HCT116 (cell line): ENCODE results near the gene ADGRD1. TPM values are rescaled to one million over a fixed set of nuclear protein-coding genes. Genes with fewer than 3 reads are reported as not detected.

Source experiments
- ATAC-seq: fragments of 200-7000 bp; cut with Tn5 transposase; 2 replicates; pipeline ENCODE4 v1.9.1; 2020; ENCODE audit warnings: mild to moderate bottlenecking, moderate library complexity
- BruUV-seq: library from RNA; stranded (reverse); fragments of 400-500 nt; replicated peaks from 2 replicates; lab custom pipeline; 2021; lab: Mats Ljungman, UMichigan
- CTCF ChIA-PET: fragments of 300-600 bp; sonication (Branson Sonifier 250); formaldehyde crosslinking; loops from one replicate; lab custom pipeline; 2021; ENCODE audit warnings: antibody characterized with exemption; lab: Charles Lee
- POLR2A ChIA-PET: fragments of 300-600, 350-600 bp; sonication (Branson Sonifier 250); formaldehyde crosslinking; loops from one replicate; lab custom pipeline; 2021; ENCODE audit warnings: antibody characterized with exemption; lab: Charles Lee
- RAD21 ChIA-PET, 2 experiments: fragments of 300-600 bp; sonication (Branson Sonifier 250); formaldehyde crosslinking; loops; one replicate each; lab custom pipeline; 2023; ENCODE audit warnings: low total read pairs in 2 of 2; ENCODE audit not compliant: uncharacterized antibody in 2 of 2, unreplicated experiment in 2 of 2, low non-redundant PET in 1 of 2; lab: Charles Lee
- DNase-seq: peaks from one replicate; pipeline ENCODE4 v3.0.0-alpha.2; 2010; ENCODE audit warnings: low read depth, low spot score
- H2AFZ ChIP-seq: fragments of 200-600 bp; shearing (Covaris generic), sonication (generic); 2 replicates; pipeline ENCODE4 v1.6.1; 2017; ENCODE audit warnings: low read depth, mixed run types, mixed read lengths, antibody characterized with exemption, low read length; ENCODE audit not compliant: poor library complexity, severe bottlenecking
- H3K27ac ChIP-seq: 2 replicates; pipeline ENCODE4 v1.5.1; 2012; ENCODE audit warnings: low read depth, low read length
- H3K27me3 ChIP-seq: fragments of 200-600 bp; sonication (generic); 2 replicates; pipeline ENCODE4 v1.6.1; 2016; ENCODE audit warnings: mixed run types, low read length, mixed read lengths; ENCODE audit not compliant: insufficient read depth
- H3K36me3 ChIP-seq, 2 experiments: fragments of 200-500 bp in 1 of 2; fragments of 200-600 bp in 1 of 2; sonication (Bioruptor generic) in 1 of 2; sonication (generic) in 1 of 2; 2 replicates each; pipeline versions ENCODE4 v1.5.1 to v1.6.1; 2014 to 2016; ENCODE audit warnings: low read length in 2 of 2, inconsistent platforms in 1 of 2, mixed read lengths in 1 of 2, mixed run types in 1 of 2; ENCODE audit not compliant: insufficient read depth in 2 of 2, control insufficient read depth in 1 of 2
- H3K4me1 ChIP-seq, 2 experiments: fragments of 200-600 bp in 1 of 2; sonication (generic) in 1 of 2; 2 replicates each; pipeline versions ENCODE4 v1.5.1 to v1.6.1; 2012 to 2017; ENCODE audit warnings: low read length in 2 of 2, inconsistent platforms in 1 of 2, mild to moderate bottlenecking in 1 of 2, mixed read lengths in 1 of 2, mixed run types in 1 of 2, moderate library complexity in 1 of 2; ENCODE audit not compliant: insufficient read depth in 2 of 2, control insufficient read depth in 1 of 2
- H3K4me2 ChIP-seq: fragments of 200-600 bp; sonication (generic); 2 replicates; pipeline ENCODE4 v1.6.1; 2017; ENCODE audit warnings: mixed run types, low read length, mixed read lengths
- H3K4me3 ChIP-seq, 2 experiments: fragments of 200-600 bp in 1 of 2; sonication (generic) in 1 of 2; replicated peaks in 1 of 2; 2 replicates each; pipeline ENCODE4 v1.5.1; 2011 to 2016; ENCODE audit warnings: low read length in 2 of 2, control low read depth in 1 of 2, low read depth in 1 of 2, mild to moderate bottlenecking in 1 of 2, mixed read lengths in 1 of 2, mixed run types in 1 of 2
- H3K79me2 ChIP-seq: fragments of 200-600 bp; sonication (generic); 2 replicates; pipeline ENCODE4 v1.6.1; 2017; ENCODE audit warnings: mild to moderate bottlenecking, mixed run types, low read length, moderate library complexity, mixed read lengths; ENCODE audit not compliant: insufficient read depth
- H3K9ac ChIP-seq: fragments of 200-600 bp; sonication (generic); 2 replicates; pipeline ENCODE4 v1.6.1; 2016; ENCODE audit warnings: low read length, mixed read lengths
- H3K9me2 ChIP-seq: fragments of 200-600 bp; sonication (generic), shearing (Covaris generic); 2 replicates; pipeline ENCODE4 v1.6.1; 2017; ENCODE audit warnings: mixed run types, mild to moderate bottlenecking, moderate library complexity; ENCODE audit not compliant: insufficient read depth
- H3K9me3 ChIP-seq, 2 experiments: fragments of 200-500 bp in 1 of 2; fragments of 200-600 bp in 1 of 2; sonication (Bioruptor generic) in 1 of 2; sonication (generic) in 1 of 2; 2 replicates each; pipeline ENCODE4 v1.6.1; 2014 to 2017; ENCODE audit warnings: low read length in 2 of 2, mixed read lengths in 2 of 2, inconsistent platforms in 1 of 2, low read depth in 1 of 2, mild to moderate bottlenecking in 1 of 2, mixed run types in 1 of 2, moderate library complexity in 1 of 2; ENCODE audit not compliant: control insufficient read depth in 1 of 2, insufficient read depth in 1 of 2
- H4K20me1 ChIP-seq: fragments of 200-600 bp; sonication (generic), shearing (Covaris generic); 2 replicates; pipeline ENCODE4 v1.6.1; 2017; ENCODE audit warnings: mixed run types, mild to moderate bottlenecking, moderate library complexity; ENCODE audit not compliant: insufficient read depth
- CEBPB ChIP-seq: IDR thresholded peaks from 2 replicates; pipeline ENCODE4 v1.6.1; 2012; ENCODE audit warnings: low read depth
- EGR1 ChIP-seq: IDR thresholded peaks from 2 replicates; pipeline ENCODE4 v1.6.1; 2012; ENCODE audit warnings: low read depth
- ELF1 ChIP-seq: IDR thresholded peaks from 2 replicates; pipeline ENCODE4 v1.6.1; 2012; ENCODE audit warnings: low read depth, borderline replicate concordance
- EZH2phosphoT487 ChIP-seq: fragments of 200-600 bp; IDR thresholded peaks from 2 replicates; pipeline ENCODE4 v1.6.1; 2018; ENCODE audit warnings: antibody characterized with exemption, borderline replicate concordance
- JUND ChIP-seq: IDR thresholded peaks from 2 replicates; pipeline ENCODE4 v1.6.1; 2012
- TCF7L2 ChIP-seq: IDR thresholded peaks from 2 replicates; pipeline ENCODE4 v1.7.0; 2011; ENCODE audit warnings: borderline replicate concordance, inconsistent platforms; ENCODE audit not compliant: insufficient read depth, insufficient read length; ENCODE audit errors: extremely low read depth
- ZBTB33 ChIP-seq: IDR thresholded peaks from 2 replicates; pipeline ENCODE4 v1.6.1; 2011; ENCODE audit warnings: mild to moderate bottlenecking, low read length, moderate library complexity; ENCODE audit not compliant: insufficient replicate concordance; ENCODE audit errors: extremely low read depth
- intact Hi-C: fragments of 100-400 bp; cut with micrococcal nuclease; formaldehyde crosslinking; loops from 2 replicates; pipeline ENCODE4 v1.10.0; 2022
- total RNA-seq: library from RNA; stranded (reverse); gene quantifications from one replicate; pipeline ENCODE4 v1.2.1, GENCODE V29; 2021; ENCODE audit not compliant: unreplicated experiment

Gene ADGRD1
- total RNA-seq, 1 experiment from 2014 or later: 0.44 TPM

- TF ChIP-seq ZBTB33 (no peak), ELF1 (no peak)
Observed at GRCh38 chr12:131034631-131035244, 81.0 kb downstream of the ADGRD1 start (continued).

- Histone ChIP-seq H3K9ac (no peak overlapping the region), H3K9me3 (no peaks in the 10 kb centered on the region), H3K4me2 (no peak overlapping the region), H3K9me2 (no peaks in the 10 kb centered on the region), H3K36me3 (no peaks in the 10 kb centered on the region), H3K79me2 (no peaks in the 10 kb centered on the region), H2AFZ (no peak overlapping the region), H3K27ac (no peak overlapping the region), H3K27me3 (no peaks in the 10 kb centered on the region), H3K4me1 (no peaks in the 10 kb centered on the region), H4K20me1 (no peaks in the 10 kb centered on the region), H3K4me3 (no peak overlapping the region)
- no TSS peak for BruUV-seq
- no peak for ATAC-seq
- intact Hi-C loops: no loop called here
- TF ChIP-seq TCF7L2: no peak
- TF ChIP-seq CEBPB: no peak
- TF ChIP-seq JUND: no peak
- no peak for TF ChIP-seq EGR1
- no peak for TF ChIP-seq EZH2phosphoT487
- ChIA-PET RAD21 (no interaction called here), POLR2A (no interaction called here), CTCF (no interaction called here)
- no peak for DNase-seq
Observed at GRCh38 chr12:131035245-131035681, 81.6 kb downstream of the ADGRD1 start.
